Ishikawa (cell line): Measurements from ENCODE around the gene POU5F1.

ENCODE experiments used
- CEBPB ChIP-seq: IDR thresholded peaks from 2 replicates; pipeline ENCODE4 v1.6.1; 2012
- CREB1 ChIP-seq: IDR thresholded peaks from 2 replicates; pipeline ENCODE4 v1.6.1; 2012; ENCODE audit warnings: low read depth
- EGR1 ChIP-seq: IDR thresholded peaks from 2 replicates; pipeline ENCODE4 v1.6.1; 2012
- EP300 ChIP-seq: IDR thresholded peaks from 2 replicates; pipeline ENCODE4 v1.6.1; 2012; ENCODE audit warnings: borderline replicate concordance
- FOXM1 ChIP-seq: IDR thresholded peaks from 2 replicates; pipeline ENCODE4 v1.6.1; 2012; ENCODE audit warnings: low read depth, borderline replicate concordance
- NFIC ChIP-seq: IDR thresholded peaks from 2 replicates; pipeline ENCODE4 v1.6.1; 2012
- RAD21 ChIP-seq: IDR thresholded peaks from 2 replicates; pipeline ENCODE4 v1.6.1; 2012; ENCODE audit warnings: low read depth
- TAF1 ChIP-seq: IDR thresholded peaks from 2 replicates; pipeline ENCODE4 v1.6.1; 2012; ENCODE audit warnings: low read depth, mild to moderate bottlenecking
- TCF12 ChIP-seq: IDR thresholded peaks from 2 replicates; pipeline ENCODE4 v1.6.1; 2012; ENCODE audit warnings: low read depth
- TEAD4 ChIP-seq: IDR thresholded peaks from 2 replicates; pipeline ENCODE4 v1.6.1; 2012
- YY1 ChIP-seq: IDR thresholded peaks from 2 replicates; pipeline ENCODE4 v1.6.1; 2012; ENCODE audit warnings: low read depth
- ZBTB7A ChIP-seq: IDR thresholded peaks from 2 replicates; pipeline ENCODE4 v1.6.1; 2012; ENCODE audit warnings: low read depth
- TF ChIP-seq, protein P1 (sequence below): IDR thresholded peaks from 2 replicates; pipeline ENCODE4 v1.6.1; 2012
- TF ChIP-seq, protein P2 (sequence below): IDR thresholded peaks from 2 replicates; pipeline ENCODE4 v1.6.1; 2012; ENCODE audit warnings: low read depth, mild to moderate bottlenecking
- TF ChIP-seq, protein P3 (sequence below): IDR thresholded peaks from 2 replicates; pipeline ENCODE4 v1.6.1; 2012

Gene POU5F1

DNA sequence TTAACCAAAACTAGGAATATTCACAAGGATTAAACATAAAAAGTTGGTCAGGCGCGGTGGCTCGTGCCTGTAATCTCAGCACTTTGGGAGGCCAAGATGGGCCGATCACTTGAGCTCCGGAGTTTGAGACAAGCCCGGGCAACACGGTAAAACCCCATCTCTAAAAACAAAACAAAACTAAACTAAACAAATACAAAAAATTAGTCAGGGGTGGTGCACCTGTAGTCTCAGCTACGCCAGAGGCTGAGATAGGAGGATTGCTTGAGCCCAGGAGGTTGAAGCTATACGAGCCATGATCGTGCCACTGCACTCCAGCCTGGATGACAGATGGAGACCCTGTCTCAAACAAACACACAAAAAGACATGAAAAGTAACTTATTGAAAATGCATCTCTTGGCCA is 34.8 kb downstream of the POU5F1 start:
- TF ChIP-seq YY1 (no peak), NFIC (no peak), TAF1 (no peak), EGR1 (no peak), FOXM1 (no peak), EP300 (no peak), ZBTB7A (no peak), RAD21 (no peak), TEAD4 (no peak), CREB1 (no peak), TCF12 (no peak), CEBPB (no peak)
- TF ChIP-seq, protein P1, sequence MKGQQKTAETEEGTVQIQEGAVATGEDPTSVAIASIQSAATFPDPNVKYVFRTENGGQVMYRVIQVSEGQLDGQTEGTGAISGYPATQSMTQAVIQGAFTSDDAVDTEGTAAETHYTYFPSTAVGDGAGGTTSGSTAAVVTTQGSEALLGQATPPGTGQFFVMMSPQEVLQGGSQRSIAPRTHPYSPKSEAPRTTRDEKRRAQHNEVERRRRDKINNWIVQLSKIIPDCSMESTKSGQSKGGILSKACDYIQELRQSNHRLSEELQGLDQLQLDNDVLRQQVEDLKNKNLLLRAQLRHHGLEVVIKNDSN: no peak
- TF ChIP-seq, protein P2, sequence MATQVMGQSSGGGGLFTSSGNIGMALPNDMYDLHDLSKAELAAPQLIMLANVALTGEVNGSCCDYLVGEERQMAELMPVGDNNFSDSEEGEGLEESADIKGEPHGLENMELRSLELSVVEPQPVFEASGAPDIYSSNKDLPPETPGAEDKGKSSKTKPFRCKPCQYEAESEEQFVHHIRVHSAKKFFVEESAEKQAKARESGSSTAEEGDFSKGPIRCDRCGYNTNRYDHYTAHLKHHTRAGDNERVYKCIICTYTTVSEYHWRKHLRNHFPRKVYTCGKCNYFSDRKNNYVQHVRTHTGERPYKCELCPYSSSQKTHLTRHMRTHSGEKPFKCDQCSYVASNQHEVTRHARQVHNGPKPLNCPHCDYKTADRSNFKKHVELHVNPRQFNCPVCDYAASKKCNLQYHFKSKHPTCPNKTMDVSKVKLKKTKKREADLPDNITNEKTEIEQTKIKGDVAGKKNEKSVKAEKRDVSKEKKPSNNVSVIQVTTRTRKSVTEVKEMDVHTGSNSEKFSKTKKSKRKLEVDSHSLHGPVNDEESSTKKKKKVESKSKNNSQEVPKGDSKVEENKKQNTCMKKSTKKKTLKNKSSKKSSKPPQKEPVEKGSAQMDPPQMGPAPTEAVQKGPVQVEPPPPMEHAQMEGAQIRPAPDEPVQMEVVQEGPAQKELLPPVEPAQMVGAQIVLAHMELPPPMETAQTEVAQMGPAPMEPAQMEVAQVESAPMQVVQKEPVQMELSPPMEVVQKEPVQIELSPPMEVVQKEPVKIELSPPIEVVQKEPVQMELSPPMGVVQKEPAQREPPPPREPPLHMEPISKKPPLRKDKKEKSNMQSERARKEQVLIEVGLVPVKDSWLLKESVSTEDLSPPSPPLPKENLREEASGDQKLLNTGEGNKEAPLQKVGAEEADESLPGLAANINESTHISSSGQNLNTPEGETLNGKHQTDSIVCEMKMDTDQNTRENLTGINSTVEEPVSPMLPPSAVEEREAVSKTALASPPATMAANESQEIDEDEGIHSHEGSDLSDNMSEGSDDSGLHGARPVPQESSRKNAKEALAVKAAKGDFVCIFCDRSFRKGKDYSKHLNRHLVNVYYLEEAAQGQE: no peak
- TF ChIP-seq, protein P3, sequence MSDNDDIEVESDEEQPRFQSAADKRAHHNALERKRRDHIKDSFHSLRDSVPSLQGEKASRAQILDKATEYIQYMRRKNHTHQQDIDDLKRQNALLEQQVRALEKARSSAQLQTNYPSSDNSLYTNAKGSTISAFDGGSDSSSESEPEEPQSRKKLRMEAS: no peak

DNA sequence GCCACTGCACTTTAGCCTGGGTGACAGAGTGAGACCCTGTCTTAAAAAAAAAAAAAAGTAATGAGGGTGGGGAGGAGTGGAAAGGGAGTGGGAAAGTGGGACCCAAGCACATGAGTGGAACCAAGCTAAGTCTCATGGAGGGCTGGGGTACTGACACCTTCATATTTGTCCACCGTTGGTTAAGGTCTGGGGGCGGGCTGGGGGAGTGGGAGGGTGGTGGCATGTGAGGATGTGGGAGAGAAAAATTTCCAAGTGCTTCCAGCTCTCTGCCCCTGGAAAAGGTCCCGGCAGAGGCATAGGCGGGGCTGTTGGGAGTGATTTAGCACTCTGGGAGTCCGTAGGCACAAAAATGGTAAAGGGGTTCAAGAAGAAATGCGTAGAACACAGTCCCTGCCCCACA is 37.7 kb downstream of the POU5F1 start:
- TF ChIP-seq, protein P2: no peak
- no peak for TF ChIP-seq EP300
- no peak for TF ChIP-seq CREB1
- TF ChIP-seq TAF1: no peak

DNA sequence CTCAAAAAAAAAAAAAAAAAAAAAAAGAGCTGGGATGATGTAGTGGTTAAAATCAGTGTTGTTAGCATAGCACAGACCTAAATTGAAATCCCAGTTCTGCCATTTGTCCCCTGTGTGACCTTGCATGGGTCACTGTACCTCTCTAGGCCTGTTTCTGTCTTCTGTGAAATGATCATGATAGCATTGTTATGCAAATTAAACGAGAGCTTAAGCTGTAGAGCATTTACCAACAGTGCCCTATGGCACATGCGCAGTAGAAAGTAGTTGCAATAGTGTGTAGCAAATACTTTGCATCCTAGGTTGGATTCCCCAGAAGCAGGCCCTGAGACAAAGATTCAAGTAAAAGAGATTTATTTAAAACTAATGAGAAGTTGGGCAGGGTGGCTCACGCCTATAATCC is 38.9 kb downstream of the POU5F1 start:
- no peak for TF ChIP-seq EP300
- TF ChIP-seq, protein P3: no peak
- TF ChIP-seq, protein P1: no peak

DNA sequence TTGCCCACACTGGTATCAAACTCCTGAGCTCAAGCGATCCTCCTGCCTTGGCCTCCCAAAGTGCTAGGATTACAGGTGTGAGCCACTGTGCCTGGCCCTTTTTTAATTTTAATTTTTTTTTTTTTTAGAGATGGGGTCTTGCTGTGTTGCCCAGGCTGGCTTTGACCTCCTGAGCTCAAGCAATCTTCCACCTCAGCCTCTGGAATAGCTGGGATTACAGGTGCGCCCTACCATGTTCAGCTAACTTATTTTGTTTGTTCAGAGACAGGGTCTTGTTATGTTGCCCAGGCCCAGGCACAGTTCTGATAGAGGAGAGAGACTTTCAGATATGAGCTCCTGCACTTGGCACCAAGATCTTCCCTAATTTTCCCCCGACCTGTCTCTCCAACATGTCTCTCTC is 39.7 kb downstream of the POU5F1 start:
- TF ChIP-seq TCF12 (no peak), FOXM1 (no peak), EGR1 (no peak), NFIC (no peak), YY1 (no peak), CEBPB (no peak), TEAD4 (no peak), RAD21 (no peak), TAF1 (no peak), EP300 (no peak), CREB1 (no peak), ZBTB7A (no peak)
- TF ChIP-seq, protein P2: no peak
- TF ChIP-seq, protein P1: no peak
- TF ChIP-seq, protein P3: no peak

DNA sequence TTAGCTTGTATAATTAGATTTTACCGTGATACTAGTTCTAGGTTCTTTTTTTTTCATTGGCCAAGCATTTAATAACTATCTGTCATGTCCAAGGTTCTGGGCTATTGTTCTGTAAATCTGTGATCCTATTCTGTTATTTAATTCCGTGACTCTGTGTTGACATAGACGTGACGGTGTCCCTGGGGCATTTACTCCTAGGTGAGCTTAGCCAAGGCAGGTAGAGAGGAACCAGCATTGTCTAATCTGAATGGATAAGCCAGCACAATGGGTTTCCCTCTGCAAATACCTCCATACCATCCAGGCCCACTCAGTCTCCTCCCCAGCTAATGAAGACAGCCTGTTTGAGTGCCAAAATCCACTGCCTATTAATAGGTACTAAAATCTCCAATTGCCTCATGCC is 41.4 kb downstream of the POU5F1 start:
- TF ChIP-seq EP300 (no peak), NFIC (no peak), TCF12 (no peak), YY1 (no peak), ZBTB7A (no peak), CEBPB (no peak), CREB1 (no peak), FOXM1 (no peak), TEAD4 (no peak), EGR1 (no peak), RAD21 (no peak), TAF1 (no peak)
- TF ChIP-seq, protein P3: no peak
- TF ChIP-seq, protein P1: no peak
- TF ChIP-seq, protein P2: no peak
